ENCODE results near the gene CTNNA3. TPM values are rescaled to one million over a fixed set of nuclear protein-coding genes. Genes with fewer than 3 reads are reported as not detected.

The CTNNA3 gene
- total RNA-seq, 4 donors from 2014 or later: under 0.01 to 0.38 (median 0.27) TPM

DNA sequence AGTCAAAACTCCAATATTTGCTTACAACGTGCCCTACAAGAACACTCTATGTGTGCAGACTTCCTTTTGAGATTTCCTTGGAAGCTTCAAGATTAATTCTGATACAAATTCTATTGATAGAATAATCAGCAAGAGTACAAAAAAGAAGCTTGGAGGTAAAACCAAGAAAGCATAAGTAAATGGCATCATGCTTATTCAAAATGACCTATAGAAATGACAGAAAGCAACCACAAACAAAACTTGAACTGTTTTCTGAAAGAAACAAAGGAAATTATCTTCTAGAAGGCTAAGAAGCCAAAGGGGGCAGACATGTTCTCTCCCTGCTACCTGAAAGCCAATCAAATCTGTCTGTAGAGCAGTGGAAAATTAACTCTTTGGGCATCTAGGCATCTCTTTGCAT lies 73.0 kb downstream of the CTNNA3 start:
- TF ChIP-seq, protein P1, sequence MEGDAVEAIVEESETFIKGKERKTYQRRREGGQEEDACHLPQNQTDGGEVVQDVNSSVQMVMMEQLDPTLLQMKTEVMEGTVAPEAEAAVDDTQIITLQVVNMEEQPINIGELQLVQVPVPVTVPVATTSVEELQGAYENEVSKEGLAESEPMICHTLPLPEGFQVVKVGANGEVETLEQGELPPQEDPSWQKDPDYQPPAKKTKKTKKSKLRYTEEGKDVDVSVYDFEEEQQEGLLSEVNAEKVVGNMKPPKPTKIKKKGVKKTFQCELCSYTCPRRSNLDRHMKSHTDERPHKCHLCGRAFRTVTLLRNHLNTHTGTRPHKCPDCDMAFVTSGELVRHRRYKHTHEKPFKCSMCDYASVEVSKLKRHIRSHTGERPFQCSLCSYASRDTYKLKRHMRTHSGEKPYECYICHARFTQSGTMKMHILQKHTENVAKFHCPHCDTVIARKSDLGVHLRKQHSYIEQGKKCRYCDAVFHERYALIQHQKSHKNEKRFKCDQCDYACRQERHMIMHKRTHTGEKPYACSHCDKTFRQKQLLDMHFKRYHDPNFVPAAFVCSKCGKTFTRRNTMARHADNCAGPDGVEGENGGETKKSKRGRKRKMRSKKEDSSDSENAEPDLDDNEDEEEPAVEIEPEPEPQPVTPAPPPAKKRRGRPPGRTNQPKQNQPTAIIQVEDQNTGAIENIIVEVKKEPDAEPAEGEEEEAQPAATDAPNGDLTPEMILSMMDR (IDR thresholded peaks at IDR 0.05; ENCODE audit: low read depth): no peak

DNA sequence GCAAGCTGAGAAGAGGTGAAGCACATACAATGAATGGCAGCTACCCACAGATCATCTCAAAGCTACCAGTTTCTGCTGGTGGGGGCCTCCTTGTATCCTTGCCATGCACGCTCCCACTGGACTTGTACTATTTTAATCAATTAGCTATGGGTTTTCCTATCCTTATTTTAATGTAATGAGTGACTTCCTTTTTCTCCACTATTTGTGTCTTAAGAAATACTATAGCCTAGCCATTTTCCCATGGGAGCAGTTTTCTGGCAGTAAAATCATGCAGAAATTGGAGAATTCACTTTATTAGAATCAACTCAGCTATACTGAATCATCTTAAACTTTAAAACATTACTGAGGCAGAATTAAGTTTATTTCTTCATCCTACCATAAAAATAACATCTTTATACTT lies 73.5 kb downstream of the CTNNA3 start:
- TF ChIP-seq, protein P1 (IDR thresholded peaks at IDR 0.05; ENCODE audit: low read depth): no peak

DNA sequence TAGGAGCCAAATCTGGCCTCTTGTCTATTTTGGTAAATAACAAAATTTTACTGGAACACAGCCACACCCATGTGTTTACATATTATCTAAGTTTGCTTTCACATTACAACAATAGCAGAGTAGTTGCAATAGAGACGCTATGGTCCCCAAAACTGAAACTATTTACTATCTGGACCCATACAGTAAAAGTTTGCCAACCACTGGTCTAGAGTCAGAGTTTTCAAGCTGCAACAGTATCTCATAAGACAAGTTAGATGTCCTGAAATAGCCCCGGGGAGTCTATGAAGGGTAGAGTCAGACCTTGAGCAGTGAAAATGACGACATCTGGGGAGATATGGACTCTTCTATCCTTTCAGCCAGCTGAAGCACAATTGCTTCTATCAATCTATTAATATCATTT lies 74.2 kb downstream of the CTNNA3 start:
- TF ChIP-seq, protein P1 (IDR thresholded peaks at IDR 0.05; ENCODE audit: low read depth): no peak

DNA sequence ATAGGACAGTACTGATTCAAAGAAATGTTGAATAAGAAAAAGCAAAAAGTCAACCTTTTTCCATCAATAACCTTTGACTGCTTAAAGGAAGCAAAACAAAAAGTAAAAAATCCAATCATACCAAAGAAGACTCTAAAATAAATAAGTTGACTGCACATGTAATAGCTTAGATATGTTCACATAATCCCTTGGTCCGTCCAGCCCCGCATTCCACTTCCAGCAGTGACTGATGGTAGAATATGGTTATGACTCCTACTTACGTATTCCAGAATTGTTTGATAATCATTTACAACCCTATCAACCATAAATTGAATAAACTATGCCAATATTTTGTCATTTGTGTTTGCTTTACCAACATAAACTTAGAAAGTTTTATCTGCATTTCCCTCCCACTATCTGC lies 77.9 kb downstream of the CTNNA3 start:
- TF ChIP-seq, protein P1 (IDR thresholded peaks at IDR 0.05; ENCODE audit: low read depth): no peak

DNA sequence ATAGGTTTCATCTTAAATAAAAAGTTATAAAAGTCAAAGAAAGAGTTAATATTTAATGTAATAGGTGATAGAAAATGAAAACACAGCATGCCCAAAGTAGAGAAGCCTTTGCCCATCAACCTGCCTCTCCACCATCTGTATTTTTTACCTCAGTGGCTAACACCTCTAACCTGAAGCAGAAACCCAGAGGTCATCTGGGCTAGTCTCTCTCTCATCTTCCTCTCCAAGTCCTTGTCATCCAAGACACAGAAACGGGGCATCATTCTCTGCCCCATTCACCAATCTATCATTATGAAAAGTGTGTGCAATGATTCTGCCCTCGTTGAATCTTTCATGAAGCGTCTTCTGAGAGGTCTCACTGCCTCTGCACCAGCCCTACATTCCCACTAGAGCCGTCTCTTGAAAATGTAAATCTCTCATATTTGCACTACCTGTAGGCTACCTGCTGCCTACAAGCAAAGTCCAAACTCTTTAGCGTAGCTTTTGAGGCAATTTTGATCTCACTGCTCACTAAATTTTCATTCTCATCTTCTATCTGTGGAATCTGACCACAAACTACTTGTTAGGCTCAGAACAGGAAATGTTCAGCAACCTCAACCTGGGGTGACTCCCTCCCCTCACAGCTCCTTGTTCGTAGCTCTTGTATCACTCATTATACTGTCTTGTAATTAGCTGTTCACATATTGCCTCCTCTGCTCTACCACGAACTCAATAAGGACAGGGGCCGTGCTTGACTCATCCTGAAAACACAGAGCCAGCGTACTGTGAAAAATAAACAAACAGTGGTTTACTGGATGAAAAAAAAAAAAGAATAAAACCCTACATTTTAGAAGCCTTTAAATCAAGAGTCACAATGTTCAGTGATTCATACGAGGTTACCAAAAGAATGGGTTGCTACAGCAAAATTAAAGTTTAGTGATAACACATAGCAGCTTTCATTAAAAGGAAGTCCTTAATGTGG lies 83.1 kb downstream of the CTNNA3 start:
- TF ChIP-seq, protein P1 (IDR thresholded peaks at IDR 0.05; ENCODE audit: low read depth): no peak

DNA sequence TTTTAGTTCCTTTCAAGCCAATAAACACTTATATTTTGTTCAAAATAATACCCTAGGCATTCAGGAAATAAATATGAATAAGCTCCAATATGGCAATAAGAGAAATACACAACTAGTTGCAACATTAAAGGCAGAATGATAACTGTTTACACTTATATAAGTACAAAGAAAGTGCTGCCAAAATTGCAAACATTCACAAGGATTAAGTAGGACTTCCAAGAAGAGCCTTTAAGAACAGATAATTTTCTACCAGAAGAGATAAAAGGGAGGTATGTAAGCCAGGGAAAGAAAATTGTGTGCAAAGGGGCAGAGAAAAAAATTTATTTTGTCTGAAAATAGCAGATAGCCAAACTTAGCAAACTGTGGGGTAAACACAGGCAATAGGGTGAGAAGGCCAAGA lies 83.8 kb downstream of the CTNNA3 start:
- TF ChIP-seq, protein P1 (IDR thresholded peaks at IDR 0.05; ENCODE audit: low read depth): no peak

DNA sequence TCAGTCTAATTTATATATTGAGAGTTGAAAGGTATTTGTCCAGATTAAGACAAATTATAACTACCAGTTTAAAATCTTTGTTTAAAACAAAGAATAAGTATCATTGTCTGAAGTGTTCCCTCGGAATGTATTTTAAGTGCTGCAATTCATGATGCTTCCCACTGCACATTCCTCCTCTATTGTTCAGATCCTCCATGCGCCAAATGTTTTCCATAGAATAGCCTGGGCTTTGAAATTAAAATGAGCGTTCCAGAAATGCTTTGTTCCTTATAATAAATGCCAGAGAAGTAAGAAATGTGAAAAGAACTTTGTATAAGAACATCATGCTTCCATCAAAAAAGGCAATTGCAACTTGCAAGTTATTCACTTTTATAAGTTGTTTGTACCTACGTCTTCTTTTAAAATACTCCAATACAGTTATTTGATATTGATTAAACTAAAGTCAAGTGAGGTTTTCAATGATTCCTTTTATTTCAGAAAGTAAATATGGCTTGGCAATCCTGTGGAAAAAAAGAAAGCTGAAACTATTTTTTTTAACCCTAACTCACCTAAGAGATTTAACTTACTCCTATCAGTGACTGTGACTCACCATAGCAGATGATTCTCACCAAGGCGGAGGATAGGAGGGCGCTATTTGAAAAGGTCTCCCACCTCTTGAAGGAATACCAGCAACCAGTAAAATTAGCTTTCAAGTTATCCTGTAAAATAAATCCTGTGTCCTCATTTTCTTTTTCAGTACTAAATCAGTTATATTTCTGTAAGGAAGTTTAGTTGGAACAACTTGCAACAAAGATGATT lies 85.8 kb downstream of the CTNNA3 start:
- TF ChIP-seq, protein P1 (IDR thresholded peaks at IDR 0.05; ENCODE audit: low read depth): no peak

Data from subcutaneous adipose tissue (tissue), 4 donors.